Sigmoid colon (tissue), 4 donors: ENCODE results near the gene ADAMTS7.
"Not testable (repeated sequence)": the region's sequence is repeated elsewhere in the genome, so short reads cannot be mapped to it uniquely, and the experiment has no call there.

Source experiments
- POLR2A ChIP-seq, 2 donors: fragments of 450-650 bp; IDR thresholded peaks; one replicate each; pipeline ENCODE4 v1.6.1; 2016; ENCODE audit warnings: antibody characterized with exemption in 2 of 2, mild to moderate bottlenecking in 2 of 2, moderate library complexity in 2 of 2
- POLR2AphosphoS5 ChIP-seq, 4 donors: sonication (generic); formaldehyde crosslinking; IDR thresholded peaks; one replicate each; pipeline ENCODE4 v1.6.1; 2017; ENCODE audit warnings: antibody characterized with exemption in 4 of 4
- TF ChIP-seq, protein P1 (sequence below), 4 experiments: fragments of 450-650 bp in 3 of 4; fragments of 200-600 bp in 1 of 4; IDR thresholded peaks; one replicate each; pipeline ENCODE4 v1.5.1; 2016 to 2019; ENCODE audit warnings: antibody characterized with exemption in 4 of 4, mild to moderate bottlenecking in 3 of 4, moderate library complexity in 2 of 4

DNA sequence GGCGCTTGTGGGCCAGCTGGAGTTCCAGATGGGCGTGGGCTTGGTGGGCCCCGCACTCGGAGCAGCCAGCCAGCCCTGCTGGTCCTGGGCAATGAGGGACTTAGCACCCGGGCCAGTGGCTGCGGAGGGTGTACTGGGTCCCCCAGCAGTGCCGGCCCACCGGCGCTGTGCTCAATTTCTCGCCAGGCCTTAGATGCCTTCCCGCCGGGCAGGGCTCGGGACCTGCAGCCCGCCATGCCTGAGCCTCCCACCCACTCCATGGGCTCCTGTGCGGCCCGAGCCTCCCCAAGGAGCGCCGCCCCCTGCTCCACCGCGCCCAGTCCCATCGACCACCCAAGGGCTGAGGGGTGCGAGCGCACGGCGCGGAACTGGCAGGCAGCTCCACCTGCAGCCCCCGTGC is 35.6 kb upstream of the ADAMTS7 start:
- TF ChIP-seq, protein P1, sequence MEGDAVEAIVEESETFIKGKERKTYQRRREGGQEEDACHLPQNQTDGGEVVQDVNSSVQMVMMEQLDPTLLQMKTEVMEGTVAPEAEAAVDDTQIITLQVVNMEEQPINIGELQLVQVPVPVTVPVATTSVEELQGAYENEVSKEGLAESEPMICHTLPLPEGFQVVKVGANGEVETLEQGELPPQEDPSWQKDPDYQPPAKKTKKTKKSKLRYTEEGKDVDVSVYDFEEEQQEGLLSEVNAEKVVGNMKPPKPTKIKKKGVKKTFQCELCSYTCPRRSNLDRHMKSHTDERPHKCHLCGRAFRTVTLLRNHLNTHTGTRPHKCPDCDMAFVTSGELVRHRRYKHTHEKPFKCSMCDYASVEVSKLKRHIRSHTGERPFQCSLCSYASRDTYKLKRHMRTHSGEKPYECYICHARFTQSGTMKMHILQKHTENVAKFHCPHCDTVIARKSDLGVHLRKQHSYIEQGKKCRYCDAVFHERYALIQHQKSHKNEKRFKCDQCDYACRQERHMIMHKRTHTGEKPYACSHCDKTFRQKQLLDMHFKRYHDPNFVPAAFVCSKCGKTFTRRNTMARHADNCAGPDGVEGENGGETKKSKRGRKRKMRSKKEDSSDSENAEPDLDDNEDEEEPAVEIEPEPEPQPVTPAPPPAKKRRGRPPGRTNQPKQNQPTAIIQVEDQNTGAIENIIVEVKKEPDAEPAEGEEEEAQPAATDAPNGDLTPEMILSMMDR (IDR thresholded peaks at IDR 0.05) = not testable (repeated sequence)
- not testable (repeated sequence) for TF ChIP-seq POLR2AphosphoS5, POLR2A (IDR thresholded peaks at IDR 0.05)
